WTC11 (cell line): ENCODE results near the gene USO1. TPM values are rescaled to one million over a fixed set of nuclear protein-coding genes. Genes with fewer than 3 reads are reported as not detected.

ENCODE experiments used
- ATAC-seq: fragments of 200-7000 bp; cut with Tn5 transposase; 2 replicates; pipeline ENCODE4 v1.10.0; 2021; ENCODE audit warnings: mild to moderate bottlenecking, moderate library complexity
- CTCF ChIA-PET: fragments of 300-600 bp; sonication (Branson Sonifier 250); formaldehyde crosslinking; loops from one replicate; lab custom pipeline; 2021; ENCODE audit warnings: antibody characterized with exemption; lab: Charles Lee
- POLR2A ChIA-PET: fragments of 350-600 bp; sonication (Branson Sonifier 250); formaldehyde crosslinking; loops from one replicate; lab custom pipeline; 2021; ENCODE audit warnings: antibody characterized with exemption; lab: Charles Lee
- DNase-seq: peaks from one replicate; pipeline ENCODE4 v3.0.0; 2021; ENCODE audit warnings: low spot score
- H3K27ac Mint-ChIP-seq: 2 replicates; pipeline ENCODE4 v1.8.0; 2021; ENCODE audit warnings: mixed read lengths
- H3K27me3 Mint-ChIP-seq: 2 replicates; pipeline ENCODE4 v1.8.0; 2021; ENCODE audit warnings: low read depth, mild to moderate bottlenecking, moderate library complexity, mixed read lengths
- H3K36me3 Mint-ChIP-seq: 2 replicates; pipeline ENCODE4 v1.8.0; 2021; ENCODE audit warnings: mixed read lengths
- H3K4me1 Mint-ChIP-seq: 2 replicates; pipeline ENCODE4 v1.8.0; 2022; ENCODE audit warnings: mixed read lengths
- H3K4me3 Mint-ChIP-seq: 2 replicates; pipeline ENCODE4 v1.8.0; 2021; ENCODE audit warnings: mild to moderate bottlenecking, moderate library complexity, mixed read lengths
- H3K9me3 Mint-ChIP-seq: 2 replicates; pipeline ENCODE4 v1.8.0; 2021; ENCODE audit warnings: mixed read lengths
- AFF4 ChIP-seq: sonication (generic); formaldehyde crosslinking; IDR thresholded peaks from 2 replicates; pipeline ENCODE4 v1.8.1; 2023; ENCODE audit warnings: mild to moderate bottlenecking, missing genetic modification reagents, borderline replicate concordance
- AR ChIP-seq: fragments of 250-450 bp; sonication (Bioruptor Pico); IDR thresholded peaks from 2 replicates; pipeline ENCODE4 v1.9.0; 2021; ENCODE audit warnings: mild to moderate bottlenecking
- CDX4 ChIP-seq: fragments of 250-450 bp; sonication (Bioruptor Pico); IDR thresholded peaks from 2 replicates; pipeline ENCODE4 v1.9.0; 2021; ENCODE audit warnings: moderate library complexity, mild to moderate bottlenecking, inconsistent platforms, borderline replicate concordance
- ELF4 ChIP-seq: sonication (generic); formaldehyde crosslinking; IDR thresholded peaks from 2 replicates; pipeline ENCODE4 v1.8.1; 2022; ENCODE audit warnings: low read depth, mild to moderate bottlenecking, moderate library complexity, missing genetic modification reagents
- ERG ChIP-seq: fragments of 250-450 bp; sonication (Bioruptor Pico); IDR thresholded peaks from 2 replicates; pipeline ENCODE4 v1.8.0; 2021; ENCODE audit warnings: mild to moderate bottlenecking
- ESRRA ChIP-seq: sonication (generic); formaldehyde crosslinking; IDR thresholded peaks from 2 replicates; pipeline ENCODE4 v1.8.1; 2022; ENCODE audit warnings: mild to moderate bottlenecking, missing genetic modification reagents, borderline replicate concordance
- FOXJ3 ChIP-seq: sonication (generic); formaldehyde crosslinking; IDR thresholded peaks from 2 replicates; pipeline ENCODE4 v1.9.0; 2021; ENCODE audit warnings: missing genetic modification reagents, mild to moderate bottlenecking, borderline replicate concordance
- FOXK1 ChIP-seq: sonication (generic); formaldehyde crosslinking; IDR thresholded peaks from 2 replicates; pipeline ENCODE4 v1.8.0; 2022; ENCODE audit warnings: mild to moderate bottlenecking, moderate library complexity, missing genetic modification reagents
- FOXP4 ChIP-seq: sonication (generic); formaldehyde crosslinking; IDR thresholded peaks from 2 replicates; pipeline ENCODE4 v1.8.0; 2022; ENCODE audit warnings: mild to moderate bottlenecking, missing genetic modification reagents
- HMGA2 ChIP-seq: fragments of 250-450 bp; sonication (Bioruptor Pico); IDR thresholded peaks from 2 replicates; pipeline ENCODE4 v1.4.0; 2021; ENCODE audit warnings: mild to moderate bottlenecking, moderate library complexity
- MAX ChIP-seq: sonication (generic); formaldehyde crosslinking; IDR thresholded peaks from 2 replicates; pipeline ENCODE4 v1.8.0; 2022; ENCODE audit warnings: mild to moderate bottlenecking, missing genetic modification reagents
- MXD4 ChIP-seq: fragments of 250-450 bp; sonication (Bioruptor Pico); IDR thresholded peaks from 2 replicates; pipeline ENCODE4 v1.8.0; 2021; ENCODE audit warnings: mild to moderate bottlenecking, moderate library complexity, borderline replicate concordance
- MYBL2 ChIP-seq: sonication (generic); formaldehyde crosslinking; IDR thresholded peaks from 2 replicates; pipeline ENCODE4 v1.8.1; 2023; ENCODE audit warnings: mild to moderate bottlenecking, moderate library complexity, missing genetic modification reagents
- NFE2L1 ChIP-seq: sonication (generic); formaldehyde crosslinking; IDR thresholded peaks from 2 replicates; pipeline ENCODE4 v1.8.1; 2023; ENCODE audit warnings: missing genetic modification reagents
- TCF7 ChIP-seq: sonication (generic); formaldehyde crosslinking; IDR thresholded peaks from 2 replicates; pipeline ENCODE4 v1.8.0; 2022; ENCODE audit warnings: mild to moderate bottlenecking, low read depth, missing genetic modification reagents, moderate library complexity
- TEAD1 ChIP-seq: sonication (generic); formaldehyde crosslinking; IDR thresholded peaks from 2 replicates; pipeline ENCODE4 v1.8.0; 2022; ENCODE audit warnings: mild to moderate bottlenecking, missing genetic modification reagents
- USF2 ChIP-seq: sonication (generic); formaldehyde crosslinking; IDR thresholded peaks from 2 replicates; pipeline ENCODE4 v1.8.1; 2023; ENCODE audit warnings: mild to moderate bottlenecking, missing genetic modification reagents, moderate library complexity
- ZNF416 ChIP-seq: fragments of 250-450 bp; sonication (Bioruptor Pico); IDR thresholded peaks from 2 replicates; pipeline ENCODE4 v1.9.0; 2021; ENCODE audit warnings: mild to moderate bottlenecking, inconsistent platforms
- ZNF671 ChIP-seq: fragments of 250-450 bp; sonication (Bioruptor Pico); IDR thresholded peaks from 2 replicates; pipeline ENCODE4 v1.8.0; 2021; ENCODE audit warnings: mild to moderate bottlenecking
- ZSCAN18 ChIP-seq: fragments of 250-450 bp; sonication (Bioruptor Pico); IDR thresholded peaks from 2 replicates; pipeline ENCODE4 v2.1.2; 2022; ENCODE audit warnings: mild to moderate bottlenecking, moderate library complexity
- total RNA-seq: library from RNA; stranded (reverse); gene quantifications from 3 replicates; pipeline ENCODE4 v1.2.3, GENCODE V29; 2021

The USO1 gene
- total RNA-seq, 1 experiment from 2014 or later: 162 TPM

GRCh38 chr4:75742451-75742850 is 18.1 kb downstream of the USO1 start (continued):
- TF ChIP-seq AFF4 (no peak), USF2 (CRISPR knock-in tag) (no peak), ZNF671 (CRISPR knock-in tag) (no peak), FOXJ3 (CRISPR knock-in tag) (no peak), ELF4 (CRISPR knock-in tag) (no peak), ESRRA (CRISPR knock-in tag) (no peak), FOXP4 (no peak), ERG (CRISPR knock-in tag) (no peak), ZNF416 (no peak), AR (CRISPR knock-in tag) (no peak), ZSCAN18 (CRISPR knock-in tag) (no peak), TEAD1 (CRISPR knock-in tag) (no peak), TCF7 (CRISPR knock-in tag) (no peak), MAX (no peak)

- no peak for DNase-seq
- Mint-ChIP-seq H3K9me3 (no peaks in the 10 kb centered on the region), H3K27me3 (no peaks in the 10 kb centered on the region), H3K36me3 (peaks cover 11% of the 10 kb centered on the region; the same call in 1 of the 2 replicates), H3K4me1 (no peaks in the 10 kb centered on the region), H3K4me3 (no peak overlapping the region), H3K27ac (no peak overlapping the region)
- ATAC-seq: no peak
- ChIA-PET POLR2A (no interaction called here), CTCF (no interaction called here)
- TF ChIP-seq AFF4 (no peak), MYBL2 (CRISPR knock-in tag) (no peak), NFE2L1 (no peak), HMGA2 (no peak), MXD4 (no peak), CDX4 (CRISPR knock-in tag) (no peak), FOXK1 (CRISPR knock-in tag) (no peak)
Measured at GRCh38 chr4:75745161-75745560, 20.8 kb downstream of the USO1 start.
